Activated CD4-positive, alpha-beta T cell treated with anti-CD3 and anti-CD28 coated beads, Interleukin-2, amount 50 U/mL, for 48 hours (primary cell): ENCODE measurements around the gene ZFAND6.
"Not testable (repeated sequence)": the region's sequence is repeated elsewhere in the genome, so short reads cannot be mapped to it uniquely, and the experiment has no call there.

ENCODE experiments used
- DNase-seq, 2 experiments: peaks; one replicate each; pipeline ENCODE4 v3.0.0-alpha.2; 2020

ZFAND6 gene

GRCh38 chr15:80058851-80059785 is at the start of gene ZFAND6:
Gene ZFAND6, plus strand, starts transcription at chr15:80059676. Its CDS starts 60,669 bp downstream, at chr15:80120345.
- peak; percentile 96 to 97 for DNase-seq

- no peak for DNase-seq
Measured at GRCh38 chr15:80010131-80010673, 49.3 kb upstream of the ZFAND6 start.

GRCh38 chr15:80011041-80011523 is 48.4 kb upstream of the ZFAND6 start:
- peak; percentile 38 to 54 for DNase-seq

- no peak for DNase-seq
Measured at GRCh38 chr15:80011596-80011995, 47.9 kb upstream of the ZFAND6 start.

- DNase-seq: no peak
Measured at GRCh38 chr15:80012060-80012726, 47.3 kb upstream of the ZFAND6 start.

GRCh38 chr15:80014186-80014585 is 45.3 kb upstream of the ZFAND6 start:
- DNase-seq: not testable (repeated sequence)

- no peak for DNase-seq
Measured at GRCh38 chr15:80015156-80015555, 44.3 kb upstream of the ZFAND6 start.

GRCh38 chr15:80016506-80016905 is 43.0 kb upstream of the ZFAND6 start:
- not testable (repeated sequence) for DNase-seq

GRCh38 chr15:80017139-80017538 is 42.3 kb upstream of the ZFAND6 start:
- DNase-seq: not testable (repeated sequence)

GRCh38 chr15:80019168-80019745 is 40.2 kb upstream of the ZFAND6 start:
- no peak for DNase-seq

- DNase-seq: not testable (repeated sequence)
Measured at GRCh38 chr15:80020149-80020548, 39.3 kb upstream of the ZFAND6 start.

GRCh38 chr15:80020731-80021130 is 38.7 kb upstream of the ZFAND6 start:
- DNase-seq: no peak

- no peak for DNase-seq
Measured at GRCh38 chr15:80026310-80026709, 33.2 kb upstream of the ZFAND6 start.

GRCh38 chr15:80026754-80027153 is 32.7 kb upstream of the ZFAND6 start:
- DNase-seq: no peak

GRCh38 chr15:80028937-80029336 is 30.5 kb upstream of the ZFAND6 start:
- DNase-seq: no peak

- peak in 1 of 2 experiments; percentile 31 for DNase-seq
Measured at GRCh38 chr15:80031841-80032240, 27.6 kb upstream of the ZFAND6 start.

GRCh38 chr15:80034629-80035028 is 24.8 kb upstream of the ZFAND6 start:
- no peak for DNase-seq

- no peak for DNase-seq
Measured at GRCh38 chr15:80036071-80036470, 23.4 kb upstream of the ZFAND6 start.

GRCh38 chr15:80041494-80042253 is 17.8 kb upstream of the ZFAND6 start:
- no peak for DNase-seq

GRCh38 chr15:80042568-80042967 is 16.9 kb upstream of the ZFAND6 start:
- no peak for DNase-seq

- not testable (repeated sequence) for DNase-seq
Measured at GRCh38 chr15:80045219-80045618, 14.3 kb upstream of the ZFAND6 start.

GRCh38 chr15:80049046-80049445 is 10.4 kb upstream of the ZFAND6 start:
- no peak for DNase-seq
